ENCODE data around the gene SSUH2. TPM values are rescaled to one million over a fixed set of nuclear protein-coding genes. Genes with fewer than 3 reads are reported as not detected.
A peak's percentile ranks its signal among the peaks of the same experiment; 100 is the strongest.

Gene SSUH2
- total RNA-seq, 1 donor from 2014 or later = not detected

GRCh38 chr3:8667463-8668091, 23.0 kb upstream of the SSUH2 start:
- no peak overlapping the region for H3K4me3 Mint-ChIP-seq (ENCODE audit: unreplicated experiment)
- no peak overlapping the region for H3K27ac Mint-ChIP-seq (ENCODE audit: unreplicated experiment)
- H3K36me3 Mint-ChIP-seq (ENCODE audit: unreplicated experiment) = peaks cover 3% of the 10 kb centered on the region
- DNase-seq (ENCODE audit: extremely low spot score, unreplicated experiment) = no peak
- H3K9me3 Mint-ChIP-seq (ENCODE audit: unreplicated experiment) = no peaks in the 10 kb centered on the region
- H3K27me3 Mint-ChIP-seq (ENCODE audit: unreplicated experiment) = no peaks in the 10 kb centered on the region
- peaks cover 8% of the 10 kb centered on the region for H3K4me1 Mint-ChIP-seq (ENCODE audit: unreplicated experiment)
- TF ChIP-seq CTCF (IDR thresholded peaks at IDR 0.05) = no peak

GRCh38 chr3:8665407-8665896, 20.9 kb upstream of the SSUH2 start:
- no peak for TF ChIP-seq CTCF (IDR thresholded peaks at IDR 0.05)
- no peak for DNase-seq (ENCODE audit: extremely low spot score, unreplicated experiment)
- H3K4me1 Mint-ChIP-seq (ENCODE audit: unreplicated experiment) = peaks cover 20% of the 10 kb centered on the region
- H3K36me3 Mint-ChIP-seq (ENCODE audit: unreplicated experiment) = peaks cover 3% of the 10 kb centered on the region
- no peaks in the 10 kb centered on the region for H3K27me3 Mint-ChIP-seq (ENCODE audit: unreplicated experiment)
- no peak overlapping the region for H3K4me3 Mint-ChIP-seq (ENCODE audit: unreplicated experiment)
- H3K27ac Mint-ChIP-seq (ENCODE audit: unreplicated experiment) = no peak overlapping the region
- no peaks in the 10 kb centered on the region for H3K9me3 Mint-ChIP-seq (ENCODE audit: unreplicated experiment)

- Mint-ChIP-seq H3K4me3 (ENCODE audit: unreplicated experiment) (no peak overlapping the region), H3K36me3 (ENCODE audit: unreplicated experiment) (peaks cover 3% of the 10 kb centered on the region), H3K27ac (ENCODE audit: unreplicated experiment) (no peak overlapping the region), H3K27me3 (ENCODE audit: unreplicated experiment) (no peaks in the 10 kb centered on the region), H3K4me1 (ENCODE audit: unreplicated experiment) (peaks cover 38% of the 10 kb centered on the region), H3K9me3 (ENCODE audit: unreplicated experiment) (no peaks in the 10 kb centered on the region)
- DNase-seq (ENCODE audit: extremely low spot score, unreplicated experiment) = no peak
- peak; percentile 82 for TF ChIP-seq CTCF (IDR thresholded peaks at IDR 0.05)
Observed at GRCh38 chr3:8663177-8664061, 18.8 kb upstream of the SSUH2 start.

GRCh38 chr3:8662594-8662993, 18.0 kb upstream of the SSUH2 start:
- Mint-ChIP-seq H3K27ac (ENCODE audit: unreplicated experiment) (no peak overlapping the region), H3K4me3 (ENCODE audit: unreplicated experiment) (no peak overlapping the region), H3K27me3 (ENCODE audit: unreplicated experiment) (no peaks in the 10 kb centered on the region), H3K36me3 (ENCODE audit: unreplicated experiment) (peaks cover 3% of the 10 kb centered on the region), H3K9me3 (ENCODE audit: unreplicated experiment) (no peaks in the 10 kb centered on the region), H3K4me1 (ENCODE audit: unreplicated experiment) (peaks cover 44% of the 10 kb centered on the region)
- DNase-seq (ENCODE audit: extremely low spot score, unreplicated experiment) = no peak
- no peak for TF ChIP-seq CTCF (IDR thresholded peaks at IDR 0.05)

Data from osteocyte (in vitro differentiated cells).